HUES64 (cell line): ENCODE data around the gene OPRL1.

Experiments
- H3K27ac ChIP-seq: 2 replicates; pipeline ENCODE4 v1.7.0; 2013; ENCODE audit warnings: low read depth, low read length, inconsistent platforms
- H3K27me3 ChIP-seq: 2 replicates; pipeline ENCODE4 v1.6.1; 2013; ENCODE audit warnings: mild to moderate bottlenecking, low read length; ENCODE audit not compliant: insufficient read depth
- H3K36me3 ChIP-seq: 2 replicates; pipeline ENCODE4 v1.6.1; 2013; ENCODE audit warnings: mild to moderate bottlenecking, low read length; ENCODE audit not compliant: insufficient read depth
- H3K4me1 ChIP-seq: 2 replicates; pipeline ENCODE4 v1.6.1; 2013; ENCODE audit warnings: mild to moderate bottlenecking, low read length, moderate library complexity; ENCODE audit not compliant: insufficient read depth
- H3K4me3 ChIP-seq: 2 replicates; pipeline ENCODE4 v1.5.1; 2013; ENCODE audit warnings: mild to moderate bottlenecking, low read length, moderate library complexity
- H3K9ac ChIP-seq: 2 replicates; pipeline ENCODE4 v1.6.1; 2013; ENCODE audit warnings: mild to moderate bottlenecking, low read depth, low read length
- H3K9me3 ChIP-seq: 2 replicates; pipeline ENCODE4 v1.6.1; 2013; ENCODE audit warnings: low read depth, low read length; ENCODE audit not compliant: insufficient read depth
- WGBS: fragments of 150-250, 120-280 bp; methylation state at CpG from one replicate; pipeline ENCODE4 v1.1.7; 2013; ENCODE audit warnings: missing lambda C conversion rate; 5-methylcytosine and 5-hydroxymethylcytosine counted together

Gene OPRL1

DNA sequence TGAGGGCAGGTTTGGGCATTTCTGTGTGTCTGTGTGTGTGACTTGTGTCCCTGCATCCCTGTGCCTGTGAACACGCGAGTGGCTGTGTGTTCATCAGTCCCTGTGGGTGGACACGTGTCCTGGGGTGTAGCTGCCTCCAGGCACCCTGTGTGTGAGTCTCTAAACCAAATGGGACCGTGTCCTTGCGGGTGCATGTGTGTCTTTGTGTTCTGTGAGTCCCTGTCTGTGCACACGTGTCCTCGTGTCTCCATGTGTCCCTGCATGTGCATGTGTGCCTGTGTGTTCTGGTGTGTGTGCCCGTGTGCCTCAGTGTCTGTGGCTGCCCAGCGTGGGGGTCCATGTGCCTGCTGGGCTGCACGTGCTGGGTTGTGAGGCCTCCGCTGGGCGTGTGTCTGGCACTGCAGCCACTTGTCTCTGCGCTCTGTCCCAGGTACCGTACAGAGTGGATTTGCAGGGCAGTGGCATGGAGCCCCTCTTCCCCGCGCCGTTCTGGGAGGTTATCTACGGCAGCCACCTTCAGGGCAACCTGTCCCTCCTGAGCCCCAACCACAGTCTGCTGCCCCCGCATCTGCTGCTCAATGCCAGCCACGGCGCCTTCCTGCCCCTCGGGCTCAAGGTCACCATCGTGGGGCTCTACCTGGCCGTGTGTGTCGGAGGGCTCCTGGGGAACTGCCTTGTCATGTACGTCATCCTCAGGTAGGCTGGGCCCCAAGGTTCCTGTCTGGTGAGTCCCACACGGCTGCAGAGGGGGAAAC lies 12.6 kb downstream of the OPRL1 start:
- 86% methylated on average over 27 of the region's 27 CpGs for WGBS
- no peaks in the 10 kb centered on the region for H3K36me3 ChIP-seq
- no peaks in the 10 kb centered on the region for H3K4me1 ChIP-seq
- no peak overlapping the region for H3K9ac ChIP-seq
- H3K9me3 ChIP-seq, result no peaks in the 10 kb centered on the region
- H3K27me3 ChIP-seq, result no peaks in the 10 kb centered on the region
- H3K27ac ChIP-seq, result no peak overlapping the region
- H3K4me3 ChIP-seq, result no peak overlapping the region

DNA sequence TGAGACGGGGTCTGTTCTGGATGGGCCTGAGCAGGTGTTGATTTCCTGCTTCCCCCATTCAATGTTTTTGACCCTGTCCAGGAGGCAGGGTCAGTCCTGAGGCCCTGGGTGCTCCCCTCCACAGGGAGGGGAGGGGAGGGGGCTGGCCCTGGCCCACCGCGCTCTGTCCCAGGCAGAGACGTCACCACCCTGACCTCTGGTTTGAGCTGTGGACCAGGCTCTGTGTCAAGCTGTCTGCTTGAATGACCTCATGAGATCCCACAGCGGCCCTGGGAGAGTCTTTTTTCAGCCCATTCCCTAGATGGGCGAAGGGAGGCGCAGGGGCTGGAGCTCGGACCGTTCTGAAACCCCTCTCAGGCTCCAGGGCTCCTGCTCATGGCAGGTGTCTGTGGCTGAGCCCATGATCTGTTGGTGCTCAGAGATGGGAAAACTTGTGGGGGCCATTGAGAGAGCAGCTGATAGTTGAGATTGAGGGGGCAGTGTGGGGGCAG lies 13.2 kb downstream of the OPRL1 start:
- H3K27me3 ChIP-seq, result no peaks in the 10 kb centered on the region
- WGBS, result 75% methylated on average over 9 of the region's 9 CpGs
- H3K9me3 ChIP-seq, result no peaks in the 10 kb centered on the region
- no peaks in the 10 kb centered on the region for H3K4me1 ChIP-seq
- H3K27ac ChIP-seq, result no peak overlapping the region
- no peak overlapping the region for H3K4me3 ChIP-seq
- H3K36me3 ChIP-seq, result no peaks in the 10 kb centered on the region
- H3K9ac ChIP-seq, result no peak overlapping the region

DNA sequence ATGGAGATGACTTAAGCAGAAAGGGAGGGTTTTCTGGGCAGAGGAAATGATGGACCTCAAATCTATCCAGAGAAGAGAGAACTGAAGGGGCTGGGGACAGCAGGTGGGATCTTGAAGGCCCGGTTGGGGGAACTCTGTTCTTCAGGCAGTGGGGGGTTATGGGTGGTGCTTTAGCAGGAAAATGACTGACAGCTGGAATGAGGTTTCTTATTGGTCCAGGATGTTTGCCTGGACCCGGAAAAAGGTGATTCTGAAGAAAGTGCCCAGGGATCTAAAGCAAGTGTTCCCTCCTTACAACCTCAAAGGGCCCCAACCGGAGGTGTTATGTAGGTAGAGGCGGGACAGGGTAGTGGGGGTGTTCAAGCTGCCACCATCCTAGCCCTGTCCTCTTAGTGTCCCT lies 15.6 kb downstream of the OPRL1 start:
- H3K27me3 ChIP-seq, result peaks cover 5% of the 10 kb centered on the region; the same call in 1 of the 2 replicates
- H3K4me3 ChIP-seq, result no peak overlapping the region
- no peaks in the 10 kb centered on the region for H3K4me1 ChIP-seq
- H3K27ac ChIP-seq, result no peak overlapping the region
- H3K9me3 ChIP-seq, result no peaks in the 10 kb centered on the region
- H3K9ac ChIP-seq, result no peak overlapping the region
- no peaks in the 10 kb centered on the region for H3K36me3 ChIP-seq
- 80% methylated on average over 3 of the region's 4 CpGs for WGBS

DNA sequence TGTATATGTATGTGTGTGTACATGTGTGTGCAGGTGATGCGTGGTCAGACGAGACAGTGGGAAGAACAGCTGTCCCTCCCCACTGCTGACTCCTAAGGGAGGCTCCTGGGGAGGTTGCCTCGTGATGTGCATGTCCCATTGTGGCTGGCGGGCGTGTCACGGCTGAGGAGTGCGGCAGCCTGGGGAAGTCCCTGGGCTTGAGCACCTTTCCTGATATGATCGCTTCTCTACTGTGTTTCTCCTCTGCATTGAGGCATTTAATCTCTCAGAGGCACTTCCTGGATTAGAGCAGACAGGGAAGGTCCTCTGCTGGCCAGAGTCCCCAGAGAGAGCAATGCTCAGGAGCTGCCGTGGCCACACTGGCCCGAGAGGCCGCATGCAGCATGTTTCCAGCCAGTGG lies 16.0 kb downstream of the OPRL1 start:
- no peak overlapping the region for H3K4me3 ChIP-seq
- peaks cover 7% of the 10 kb centered on the region for H3K27me3 ChIP-seq
- no peaks in the 10 kb centered on the region for H3K9me3 ChIP-seq
- 92% methylated on average over 11 of the region's 11 CpGs for WGBS
- H3K36me3 ChIP-seq, result no peaks in the 10 kb centered on the region
- no peak overlapping the region for H3K9ac ChIP-seq
- H3K27ac ChIP-seq, result no peak overlapping the region
- no peaks in the 10 kb centered on the region for H3K4me1 ChIP-seq

DNA sequence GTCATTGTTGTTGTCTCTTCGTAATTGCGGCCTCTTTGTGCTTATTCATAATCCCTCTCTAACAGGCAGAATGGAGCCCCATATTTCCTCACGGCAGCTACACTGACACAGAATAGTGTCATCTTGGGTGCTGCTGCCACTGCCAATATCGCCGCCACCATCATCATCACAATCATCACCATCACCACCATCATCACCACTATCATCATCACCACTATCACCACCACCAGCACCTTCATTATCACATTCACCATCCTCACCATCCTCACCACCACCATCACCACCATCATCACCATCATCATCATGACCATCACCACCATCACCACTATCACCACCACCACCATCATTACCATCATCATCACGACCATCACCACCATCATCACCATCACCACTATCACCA lies 16.7 kb downstream of the OPRL1 start:
- H3K4me1 ChIP-seq, result no peaks in the 10 kb centered on the region
- H3K4me3 ChIP-seq, result no peak overlapping the region
- H3K9me3 ChIP-seq, result no peaks in the 10 kb centered on the region
- H3K9ac ChIP-seq, result no peak overlapping the region
- peaks cover 13% of the 10 kb centered on the region for H3K27me3 ChIP-seq
- no peak overlapping the region for H3K27ac ChIP-seq
- no peaks in the 10 kb centered on the region for H3K36me3 ChIP-seq
- WGBS, result 80% methylated on average over 6 of the region's 6 CpGs

DNA sequence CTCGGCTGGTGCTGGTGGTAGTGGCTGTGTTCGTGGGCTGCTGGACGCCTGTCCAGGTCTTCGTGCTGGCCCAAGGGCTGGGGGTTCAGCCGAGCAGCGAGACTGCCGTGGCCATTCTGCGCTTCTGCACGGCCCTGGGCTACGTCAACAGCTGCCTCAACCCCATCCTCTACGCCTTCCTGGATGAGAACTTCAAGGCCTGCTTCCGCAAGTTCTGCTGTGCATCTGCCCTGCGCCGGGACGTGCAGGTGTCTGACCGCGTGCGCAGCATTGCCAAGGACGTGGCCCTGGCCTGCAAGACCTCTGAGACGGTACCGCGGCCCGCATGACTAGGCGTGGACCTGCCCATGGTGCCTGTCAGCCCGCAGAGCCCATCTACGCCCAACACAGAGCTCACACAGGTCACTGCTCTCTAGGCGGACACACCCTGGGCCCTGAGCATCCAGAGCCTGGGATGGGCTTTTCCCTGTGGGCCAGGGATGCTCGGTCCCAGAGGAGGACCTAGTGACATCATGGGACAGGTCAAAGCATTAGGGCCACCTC lies 18.7 kb downstream of the OPRL1 start:
- Histone ChIP-seq H3K4me1 (no peaks in the 10 kb centered on the region), H3K27ac (no peak overlapping the region), H3K4me3 (no peak overlapping the region)

DNA sequence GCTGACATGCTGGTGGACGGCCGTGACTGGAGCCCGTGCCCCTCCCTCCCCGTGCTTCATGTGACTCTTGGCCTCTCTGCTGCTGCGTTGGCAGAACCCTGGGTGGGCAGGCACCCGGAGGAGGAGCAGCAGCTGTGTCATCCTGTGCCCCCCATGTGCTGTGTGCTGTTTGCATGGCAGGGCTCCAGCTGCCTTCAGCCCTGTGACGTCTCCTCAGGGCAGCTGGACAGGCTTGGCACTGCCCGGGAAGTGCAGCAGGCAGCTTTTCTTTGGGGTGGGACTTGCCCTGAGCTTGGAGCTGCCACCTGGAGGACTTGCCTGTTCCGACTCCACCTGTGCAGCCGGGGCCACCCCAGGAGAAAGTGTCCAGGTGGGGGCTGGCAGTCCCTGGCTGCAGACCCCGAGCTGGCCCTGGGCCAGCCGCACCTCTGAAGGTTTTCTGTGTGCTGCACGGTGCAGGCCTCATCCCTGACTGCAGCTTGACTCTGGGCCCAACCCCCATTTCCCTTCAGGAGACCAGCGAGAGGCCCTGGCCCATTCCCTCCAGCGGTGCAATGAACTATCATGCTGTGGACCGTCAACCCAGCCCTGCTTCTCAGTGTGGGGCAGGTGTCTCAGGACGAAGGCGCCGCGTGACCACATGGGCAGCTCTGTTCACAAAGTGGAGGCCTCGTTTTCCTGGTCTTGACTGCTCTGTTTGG lies 19.4 kb downstream of the OPRL1 start:
- H3K9ac ChIP-seq, result no peak overlapping the region
- H3K9me3 ChIP-seq, result no peaks in the 10 kb centered on the region
- no peaks in the 10 kb centered on the region for H3K4me1 ChIP-seq
- H3K27me3 ChIP-seq, result peaks cover 37% of the 10 kb centered on the region
- H3K27ac ChIP-seq, result no peak overlapping the region
- no peaks in the 10 kb centered on the region for H3K36me3 ChIP-seq
- H3K4me3 ChIP-seq, result no peak overlapping the region
- WGBS, result 86% methylated on average over 21 of the region's 21 CpGs

More for the DNA sequence above, 18.7 kb downstream of the OPRL1 start:
- Histone ChIP-seq H3K9ac (no peak overlapping the region), H3K9me3 (no peaks in the 10 kb centered on the region), H3K36me3 (no peaks in the 10 kb centered on the region), H3K27me3 (peaks cover 33% of the 10 kb centered on the region)
- WGBS, result 96% methylated on average over 28 of the region's 28 CpGs

DNA sequence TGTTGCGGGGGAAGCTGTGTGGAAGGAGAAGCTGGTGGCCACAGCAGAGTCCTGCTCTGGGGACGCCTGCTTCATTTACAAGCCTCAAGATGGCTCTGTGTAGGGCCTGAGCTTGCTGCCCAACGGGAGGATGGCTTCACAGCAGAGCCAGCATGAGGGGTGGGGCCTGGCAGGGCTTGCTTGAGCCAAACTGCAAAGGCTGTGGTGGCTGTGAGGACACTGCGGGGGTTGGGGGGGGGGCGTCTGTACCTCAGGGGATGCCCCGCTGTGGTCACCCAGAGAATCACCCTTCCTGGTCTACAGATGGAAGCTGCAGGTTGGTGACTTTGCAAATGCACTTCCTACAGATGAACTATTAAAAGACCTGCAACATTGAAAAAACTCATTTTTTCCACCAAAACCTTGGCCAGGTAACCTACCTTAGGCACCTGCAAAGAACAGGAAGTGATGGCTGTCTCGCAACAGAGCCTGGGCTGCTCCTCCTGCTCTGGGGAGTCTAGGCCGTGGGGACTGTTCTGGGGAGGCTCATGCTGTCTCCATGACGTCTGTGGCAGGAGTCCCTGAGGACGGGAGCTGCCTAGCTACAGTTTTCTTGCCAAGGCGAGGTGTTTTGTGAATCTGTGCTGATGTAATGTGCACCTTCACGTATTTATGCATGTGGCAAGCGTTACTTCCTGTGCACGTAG lies 20.1 kb downstream of the OPRL1 start:
- H3K4me1 ChIP-seq, result no peaks in the 10 kb centered on the region
- WGBS, result 84% methylated on average over 14 of the region's 14 CpGs
- H3K36me3 ChIP-seq, result no peaks in the 10 kb centered on the region
- H3K27ac ChIP-seq, result no peak overlapping the region
- H3K9ac ChIP-seq, result no peak overlapping the region
- peaks cover 37% of the 10 kb centered on the region for H3K27me3 ChIP-seq
- no peaks in the 10 kb centered on the region for H3K9me3 ChIP-seq
- no peak overlapping the region for H3K4me3 ChIP-seq

DNA sequence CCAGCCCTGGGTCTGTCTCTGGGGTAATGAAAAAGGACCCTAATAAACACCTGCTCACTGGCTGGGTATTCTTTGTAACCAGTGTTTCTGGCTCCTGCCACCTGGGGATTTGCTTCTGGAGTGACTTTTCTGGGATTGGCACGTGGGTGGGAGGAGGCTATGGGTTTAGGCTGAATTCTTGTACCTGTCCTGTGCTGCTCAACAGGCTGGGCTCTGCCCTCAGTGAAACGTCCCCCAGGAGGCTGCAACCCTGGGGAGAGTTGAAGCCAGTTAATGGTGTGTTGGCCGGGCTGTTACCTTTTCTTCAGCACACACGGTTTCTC lies 20.6 kb downstream of the OPRL1 start:
- WGBS, result 83% methylated on average over 4 of the region's 4 CpGs
- Histone ChIP-seq H3K27ac (no peak overlapping the region), H3K27me3 (peaks cover 37% of the 10 kb centered on the region), H3K36me3 (no peaks in the 10 kb centered on the region), H3K4me1 (no peaks in the 10 kb centered on the region), H3K9me3 (no peaks in the 10 kb centered on the region), H3K9ac (no peak overlapping the region), H3K4me3 (no peak overlapping the region)

DNA sequence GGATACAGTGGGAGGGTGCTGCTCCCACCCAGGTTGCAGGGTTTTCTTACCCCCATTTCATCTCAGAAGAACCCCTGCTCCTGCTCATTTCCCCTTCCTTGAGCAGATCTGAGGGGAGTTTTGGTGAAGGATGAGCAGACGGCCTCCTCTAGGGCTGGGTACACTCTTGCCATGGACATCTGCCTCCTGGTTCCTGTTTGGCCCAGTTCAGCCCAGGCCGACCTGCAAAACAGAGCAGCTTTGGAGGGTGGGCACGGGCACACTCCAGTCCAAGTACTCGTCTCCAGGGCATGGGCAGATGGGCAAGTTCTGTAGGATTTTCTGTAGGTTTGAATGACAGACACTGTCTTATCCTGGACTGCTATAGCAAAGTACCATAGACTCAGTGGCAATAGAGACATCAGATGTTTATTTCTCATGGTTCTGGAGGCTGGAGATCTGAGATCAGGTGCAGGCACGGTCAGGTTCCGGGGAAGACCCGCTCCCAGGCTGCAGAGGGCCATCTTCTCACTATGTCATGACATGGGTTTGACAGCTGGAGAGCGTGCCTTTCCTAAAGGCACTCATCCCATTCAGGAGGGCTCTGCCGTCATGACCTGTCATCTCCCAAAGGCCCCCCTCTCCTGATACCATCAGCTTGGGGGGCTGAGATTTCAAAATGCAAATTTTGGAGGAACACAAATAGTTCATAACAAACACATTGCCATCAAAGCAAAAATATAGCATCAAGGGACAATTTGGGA lies 21.2 kb downstream of the OPRL1 start:
- Histone ChIP-seq H3K4me3 (no peak overlapping the region), H3K27me3 (peaks cover 37% of the 10 kb centered on the region), H3K9ac (no peak overlapping the region), H3K36me3 (no peaks in the 10 kb centered on the region), H3K4me1 (no peaks in the 10 kb centered on the region), H3K27ac (no peak overlapping the region), H3K9me3 (no peaks in the 10 kb centered on the region)
- 85% methylated on average over 9 of the region's 9 CpGs for WGBS
